Fibroblast of lung (primary cell): ENCODE measurements around the gene SH2D1B. TPM values are rescaled to one million over a fixed set of nuclear protein-coding genes. Genes with fewer than 3 reads are reported as not detected.

ENCODE experiments used
- DNase-seq, 2 donors: peaks; one replicate each; pipeline versions ENCODE4 v3.0.0 to v3.0.0-alpha.2; 2010; ENCODE audit warnings: low read depth in 2 of 2
- H2AFZ ChIP-seq: 2 replicates; pipeline ENCODE4 v1.5.1; 2012; ENCODE audit warnings: low read length, control low read depth, inconsistent platforms
- H3K27ac ChIP-seq: 2 replicates; pipeline ENCODE4 v1.5.1; 2011; ENCODE audit warnings: low read length, control low read depth; ENCODE audit not compliant: insufficient read depth
- H3K27me3 ChIP-seq: 2 replicates; pipeline ENCODE4 v1.5.1; 2011; ENCODE audit warnings: mild to moderate bottlenecking, low read length; ENCODE audit not compliant: control insufficient read depth, insufficient read depth
- H3K36me3 ChIP-seq: 2 replicates; pipeline ENCODE4 v1.5.1; 2011; ENCODE audit warnings: low read length; ENCODE audit not compliant: control insufficient read depth, insufficient read depth
- H3K4me1 ChIP-seq: 2 replicates; pipeline ENCODE4 v1.5.1; 2011; ENCODE audit warnings: low read length; ENCODE audit not compliant: control insufficient read depth, insufficient read depth; ENCODE audit errors: extremely low read depth
- H3K4me2 ChIP-seq: 2 replicates; pipeline ENCODE4 v1.5.1; 2011; ENCODE audit warnings: low read length, control low read depth; ENCODE audit not compliant: insufficient read depth; ENCODE audit errors: extremely low read depth
- H3K4me3 ChIP-seq, 4 experiments: fragments of 200-600 bp in 1 of 4; sonication (generic) in 1 of 4; replicated peaks in 1 of 4; 2 replicates each; pipeline ENCODE4 v1.5.1; 2011 to 2016; ENCODE audit warnings: low read length in 4 of 4, low read depth in 3 of 4, mild to moderate bottlenecking in 3 of 4, control low read depth in 2 of 4, inconsistent platforms in 1 of 4, mixed read lengths in 1 of 4; ENCODE audit not compliant: insufficient read depth in 1 of 4; ENCODE audit errors: control extremely low read depth in 1 of 4
- H3K79me2 ChIP-seq: 2 replicates; pipeline ENCODE4 v1.5.1; 2012; ENCODE audit warnings: mild to moderate bottlenecking, low read length, inconsistent platforms; ENCODE audit not compliant: control insufficient read depth, insufficient read depth
- H3K9ac ChIP-seq: 2 replicates; pipeline ENCODE4 v1.5.1; 2011; ENCODE audit warnings: mild to moderate bottlenecking, low read length, control low read depth; ENCODE audit not compliant: insufficient read depth
- H3K9me3 ChIP-seq: 2 replicates; pipeline ENCODE4 v1.5.1; 2012; ENCODE audit warnings: low read depth, low read length; ENCODE audit not compliant: control insufficient read depth, insufficient read depth
- H4K20me1 ChIP-seq: 2 replicates; pipeline ENCODE4 v1.5.1; 2011; ENCODE audit warnings: low read length; ENCODE audit not compliant: control insufficient read depth, insufficient read depth; ENCODE audit errors: extremely low read depth
- CTCF ChIP-seq, 2 donors: IDR thresholded peaks in 1 of 2; conservative IDR thresholded peaks in 1 of 2; 1 replicate in 1 of 2; 2 replicates in 1 of 2; pipeline ENCODE4 v1.5.1; 2011 to 2012; ENCODE audit warnings: low read length in 2 of 2, control low read depth in 1 of 2, inconsistent platforms in 1 of 2, low read depth in 1 of 2, mild to moderate bottlenecking in 1 of 2
- EZH2 ChIP-seq: IDR thresholded peaks from 2 replicates; pipeline ENCODE4 v1.5.1; 2012; ENCODE audit warnings: low read length, control low read depth, mild to moderate bottlenecking; ENCODE audit errors: missing control alignments
- polyA plus RNA-seq, 2 donors: library from polyadenylated mRNA; depleted of rRNA in 1 of 2; stranded (reverse) in 1 of 2; unstranded in 1 of 2; fragments of >200 nt; gene quantifications; 2 replicates each; pipeline ENCODE4 v1.2.1, GENCODE V29; 2011 to 2012; ENCODE audit warnings: missing spikeins in 1 of 2
- total RNA-seq: library from RNA; depleted of rRNA; stranded (reverse); fragments of >200 nt; gene quantifications from 2 replicates; pipeline ENCODE4 v1.2.1, GENCODE V29; 2014

The SH2D1B gene
- total and polyA plus RNA-seq, 2 donors (not counting 1 experiment from before 2014, with no cell fraction given) = not detected

GRCh38 chr1:162386292-162387225 lies 25.4 kb downstream of the SH2D1B start:
- Histone ChIP-seq H4K20me1 (no peaks in the 10 kb centered on the region), H3K27ac (no peak overlapping the region), H3K36me3 (no peaks in the 10 kb centered on the region), H3K4me3 (no peak overlapping the region), H3K79me2 (no peaks in the 10 kb centered on the region), H2AFZ (no peak overlapping the region), H3K9me3 (no peaks in the 10 kb centered on the region), H3K4me1 (no peaks in the 10 kb centered on the region), H3K4me2 (no peak overlapping the region), H3K27me3 (peaks cover 30% of the 10 kb centered on the region), H3K9ac (no peak overlapping the region)
- DNase-seq = no peak
- TF ChIP-seq EZH2 (no peak), CTCF (conservative IDR thresholded peaks at IDR 0.05 in 1 of 2, IDR thresholded peaks at IDR 0.05 in 1 of 2; ENCODE audit: low read depth in 1 of 2, low read length in 2 of 2) (no peak)

- no peaks in the 10 kb centered on the region for H3K9me3 ChIP-seq
- H3K36me3 ChIP-seq = no peaks in the 10 kb centered on the region
- H3K4me3 ChIP-seq = no peak overlapping the region
- peaks cover 26% of the 10 kb centered on the region for H3K27me3 ChIP-seq
- no peaks in the 10 kb centered on the region for H3K4me1 ChIP-seq
- DNase-seq = no peak
- no peaks in the 10 kb centered on the region for H4K20me1 ChIP-seq
- no peak overlapping the region for H2AFZ ChIP-seq
- TF ChIP-seq EZH2 (no peak), CTCF (conservative IDR thresholded peaks at IDR 0.05 in 1 of 2, IDR thresholded peaks at IDR 0.05 in 1 of 2; ENCODE audit: low read depth in 1 of 2, low read length in 2 of 2) (no peak)
- no peaks in the 10 kb centered on the region for H3K79me2 ChIP-seq
- H3K27ac ChIP-seq = no peak overlapping the region
- no peak overlapping the region for H3K4me2 ChIP-seq
- H3K9ac ChIP-seq = no peak overlapping the region
Measured at GRCh38 chr1:162385702-162386101, 26.2 kb downstream of the SH2D1B start.

GRCh38 chr1:162385280-162385623 lies 26.7 kb downstream of the SH2D1B start:
- H3K79me2 ChIP-seq = no peaks in the 10 kb centered on the region
- H3K4me1 ChIP-seq = no peaks in the 10 kb centered on the region
- H2AFZ ChIP-seq = no peak overlapping the region
- no peak overlapping the region for H3K4me2 ChIP-seq
- no peak for TF ChIP-seq CTCF (conservative IDR thresholded peaks at IDR 0.05 in 1 of 2, IDR thresholded peaks at IDR 0.05 in 1 of 2; ENCODE audit: low read depth in 1 of 2, low read length in 2 of 2)
- TF ChIP-seq EZH2 = no peak
- H4K20me1 ChIP-seq = no peaks in the 10 kb centered on the region
- no peak overlapping the region for H3K27ac ChIP-seq
- no peak overlapping the region for H3K4me3 ChIP-seq
- H3K9ac ChIP-seq = no peak overlapping the region
- H3K27me3 ChIP-seq = peaks cover 25% of the 10 kb centered on the region
- DNase-seq = no peak
- no peaks in the 10 kb centered on the region for H3K36me3 ChIP-seq
- H3K9me3 ChIP-seq = no peaks in the 10 kb centered on the region
